Stimulated activated CD4-positive, alpha-beta T cell treated with anti-CD3 and anti-CD28 coated beads, TNF-alpha, amount 100 ng/mL, for 1 hour (primary cell): ENCODE results near the gene MTHFD2.
"Not testable (repeated sequence)": the region's sequence is repeated elsewhere in the genome, so short reads cannot be mapped to it uniquely, and the experiment has no call there.

ENCODE experiments used
- DNase-seq, 3 donors: peaks; one replicate each; pipeline ENCODE4 v3.0.0-alpha.2; 2020; ENCODE audit warnings: low read depth in 3 of 3, low spot score in 1 of 3

The MTHFD2 gene

GRCh38 chr2:74227646-74228045 lies 29.2 kb downstream of the MTHFD2 start:
- DNase-seq, result no peak

GRCh38 chr2:74228772-74229171 lies 30.4 kb downstream of the MTHFD2 start:
- no peak for DNase-seq

GRCh38 chr2:74229865-74230264 lies 31.4 kb downstream of the MTHFD2 start:
- not testable (repeated sequence) for DNase-seq

- DNase-seq, result no peak
Observed at GRCh38 chr2:74232426-74232825, 34.0 kb downstream of the MTHFD2 start.

GRCh38 chr2:74233648-74234047 lies 35.2 kb downstream of the MTHFD2 start:
- no peak for DNase-seq

GRCh38 chr2:74235041-74235440 lies 36.6 kb downstream of the MTHFD2 start:
- DNase-seq, result no peak

GRCh38 chr2:74238879-74239278 lies 40.5 kb downstream of the MTHFD2 start:
- DNase-seq, result no peak

- DNase-seq, result no peak
Observed at GRCh38 chr2:74239346-74239745, 40.9 kb downstream of the MTHFD2 start.

GRCh38 chr2:74242354-74243071 lies 44.1 kb downstream of the MTHFD2 start:
- no peak for DNase-seq

- DNase-seq, result no peak
Observed at GRCh38 chr2:74244286-74244685, 45.9 kb downstream of the MTHFD2 start.

GRCh38 chr2:74246496-74247195 lies 48.2 kb downstream of the MTHFD2 start:
- no peak for DNase-seq

- no peak for DNase-seq
Observed at GRCh38 chr2:74249406-74250122, 51.1 kb downstream of the MTHFD2 start.

- DNase-seq, result peak in 2 of 3 donors; percentile 9 to 39
Observed at GRCh38 chr2:74250189-74250631, 51.8 kb downstream of the MTHFD2 start.

GRCh38 chr2:74252036-74252435 lies 53.6 kb downstream of the MTHFD2 start:
- DNase-seq, result no peak

- no peak for DNase-seq
Observed at GRCh38 chr2:74252862-74253261, 54.4 kb downstream of the MTHFD2 start.

GRCh38 chr2:74253306-74253970 lies 55.0 kb downstream of the MTHFD2 start:
- DNase-seq, result no peak

GRCh38 chr2:74253971-74254310 lies 55.5 kb downstream of the MTHFD2 start:
- no peak for DNase-seq

- DNase-seq, result no peak
Observed at GRCh38 chr2:74255660-74256213, 57.3 kb downstream of the MTHFD2 start.

GRCh38 chr2:74259191-74259590 lies 60.8 kb downstream of the MTHFD2 start:
- no peak for DNase-seq

- no peak for DNase-seq
Observed at GRCh38 chr2:74259733-74260132, 61.3 kb downstream of the MTHFD2 start.

- DNase-seq, result no peak
Observed at GRCh38 chr2:74260495-74260894, 62.1 kb downstream of the MTHFD2 start.
